HG03439 (cell line): ENCODE results near the gene CPAMD8.
"Not testable (repeated sequence)": the region's sequence is repeated elsewhere in the genome, so short reads cannot be mapped to it uniquely, and the experiment has no call there.

Source experiments
- ATAC-seq: cut with Tn5 transposase; IDR thresholded peaks from one replicate; pipeline ENCODE4 v1.9.1; 2021; ENCODE audit warnings: mild to moderate bottlenecking, moderate library complexity; ENCODE audit not compliant: unreplicated experiment

CPAMD8 gene

GRCh38 chr19:16951529-16951928, 75.1 kb downstream of the CPAMD8 start:
- no peak for ATAC-seq

- ATAC-seq, result no peak
Measured at GRCh38 chr19:16949496-16950023, 77.0 kb downstream of the CPAMD8 start.

- ATAC-seq, result no peak
Measured at GRCh38 chr19:16946951-16947940, 79.4 kb downstream of the CPAMD8 start.

DNA sequence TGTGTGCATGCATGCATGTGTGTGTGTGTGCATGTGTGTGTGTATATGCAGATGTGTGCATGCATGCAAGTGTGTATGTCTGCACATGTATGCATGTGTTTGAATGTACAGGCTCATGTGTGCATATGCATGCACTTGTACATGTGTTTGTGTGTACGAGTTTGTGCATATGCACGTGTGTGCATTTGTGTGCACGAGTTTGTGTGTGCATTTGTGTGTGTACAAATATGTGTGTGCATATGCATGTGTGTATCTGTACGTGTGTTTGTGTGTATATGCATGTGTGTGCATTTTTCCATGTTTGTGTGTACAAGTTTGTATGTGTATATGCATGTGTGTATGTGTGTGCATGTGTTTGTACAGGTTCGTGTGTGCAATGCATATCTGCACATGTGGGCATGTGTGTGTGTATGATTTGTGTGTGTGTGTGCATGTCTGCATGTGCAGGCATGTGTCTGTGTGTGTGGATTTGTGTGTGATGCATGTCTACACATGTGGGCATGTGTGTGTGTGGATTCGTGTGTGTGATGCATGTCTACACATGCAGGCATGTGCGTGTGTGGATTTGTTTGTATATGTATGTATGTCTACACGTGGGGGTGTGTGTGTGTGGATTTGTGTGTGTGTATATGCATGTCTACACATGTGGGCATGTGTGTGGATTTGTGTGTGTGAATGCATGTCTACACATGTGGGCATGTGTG, 80.7 kb downstream of the CPAMD8 start:
- no peak for ATAC-seq

DNA sequence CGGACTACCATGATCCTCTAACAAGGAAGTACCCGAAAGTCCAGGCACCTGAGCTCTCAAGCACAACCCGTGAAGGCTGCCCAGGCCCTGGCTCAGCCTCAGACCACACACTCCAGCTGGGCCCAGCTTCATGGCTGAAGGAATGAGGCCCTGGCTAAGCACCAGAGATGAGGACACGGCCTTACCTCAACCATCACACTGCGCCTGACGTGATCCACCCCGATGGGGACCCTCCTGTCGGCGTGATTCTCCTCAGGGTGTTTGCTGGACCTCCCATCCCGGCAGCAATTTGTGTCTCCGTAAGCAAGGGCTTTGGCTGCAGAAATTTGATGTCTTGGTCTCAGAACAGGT, 81.3 kb downstream of the CPAMD8 start:
- no peak for ATAC-seq

- no peak for ATAC-seq
Measured at GRCh38 chr19:16944626-16945363, 81.8 kb downstream of the CPAMD8 start.

- ATAC-seq, result no peak
Measured at GRCh38 chr19:16943942-16944625, 82.5 kb downstream of the CPAMD8 start.

- not testable (repeated sequence) for ATAC-seq
Measured at GRCh38 chr19:16943090-16943489, 83.5 kb downstream of the CPAMD8 start.

DNA sequence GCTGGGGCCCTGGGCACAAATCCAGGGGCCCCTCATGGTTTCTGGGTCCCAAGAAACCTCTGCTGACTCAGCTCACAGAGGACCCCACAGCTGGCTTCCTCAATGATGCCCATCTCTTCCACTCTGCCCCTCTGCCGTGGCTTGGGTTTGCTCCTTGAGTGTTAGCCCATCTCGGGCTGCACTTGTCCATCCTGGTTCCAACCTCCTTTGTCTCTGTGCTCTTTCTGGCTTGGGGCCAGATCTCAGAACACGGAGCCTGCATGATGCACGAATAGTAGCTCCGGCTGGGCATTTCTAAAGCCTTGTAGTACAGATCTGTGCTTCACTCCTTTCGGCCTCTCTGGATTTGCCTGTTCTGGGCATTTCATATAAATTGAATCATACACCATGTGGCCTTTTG, 84.0 kb downstream of the CPAMD8 start:
- no peak for ATAC-seq

DNA sequence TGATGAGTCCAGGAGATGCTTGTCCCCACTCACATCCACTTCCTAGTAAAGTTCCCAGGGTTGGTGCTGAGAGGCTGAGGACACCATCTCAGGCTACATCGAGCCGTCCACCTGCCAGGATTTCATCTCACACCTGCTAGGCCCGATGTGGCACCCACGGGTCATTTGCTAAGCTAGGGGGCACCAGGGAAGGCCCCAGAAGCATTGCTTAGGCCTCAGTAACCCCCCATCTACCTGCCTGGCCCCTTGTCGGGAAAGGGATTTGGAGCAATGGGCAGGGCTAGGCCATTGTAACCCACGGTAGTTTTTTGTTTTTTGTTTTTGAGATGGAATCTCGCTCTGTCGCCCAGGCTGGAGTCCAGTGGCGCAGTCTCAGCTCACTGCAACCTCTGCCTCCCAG, 86.0 kb downstream of the CPAMD8 start:
- ATAC-seq, result no peak

- ATAC-seq, result not testable (repeated sequence)
Measured at GRCh38 chr19:16940063-16940462, 86.5 kb downstream of the CPAMD8 start.

GRCh38 chr19:16938211-16938610, 88.4 kb downstream of the CPAMD8 start:
- ATAC-seq, result no peak

- not testable (repeated sequence) for ATAC-seq
Measured at GRCh38 chr19:16937796-16938195, 88.8 kb downstream of the CPAMD8 start.

- ATAC-seq, result no peak
Measured at GRCh38 chr19:16936901-16937300, 89.7 kb downstream of the CPAMD8 start.

DNA sequence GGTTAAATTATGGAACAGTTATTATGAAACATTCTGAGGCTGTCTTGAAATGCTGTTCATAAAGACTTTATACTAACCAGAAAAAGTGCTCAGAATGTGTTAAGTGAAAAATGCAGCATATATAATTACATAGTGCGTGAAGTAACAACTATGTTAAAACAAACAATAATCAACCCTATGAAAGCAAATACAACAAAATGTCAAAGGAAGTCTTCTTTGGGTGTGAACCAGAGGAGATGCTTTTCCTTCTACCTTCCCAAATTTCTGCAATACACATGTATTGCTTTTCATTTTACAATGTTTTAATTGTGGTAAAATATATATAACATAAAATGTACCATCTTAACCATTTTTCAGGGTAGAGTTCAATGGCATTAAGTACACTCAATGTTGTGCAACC, 92.1 kb downstream of the CPAMD8 start:
- no peak for ATAC-seq

DNA sequence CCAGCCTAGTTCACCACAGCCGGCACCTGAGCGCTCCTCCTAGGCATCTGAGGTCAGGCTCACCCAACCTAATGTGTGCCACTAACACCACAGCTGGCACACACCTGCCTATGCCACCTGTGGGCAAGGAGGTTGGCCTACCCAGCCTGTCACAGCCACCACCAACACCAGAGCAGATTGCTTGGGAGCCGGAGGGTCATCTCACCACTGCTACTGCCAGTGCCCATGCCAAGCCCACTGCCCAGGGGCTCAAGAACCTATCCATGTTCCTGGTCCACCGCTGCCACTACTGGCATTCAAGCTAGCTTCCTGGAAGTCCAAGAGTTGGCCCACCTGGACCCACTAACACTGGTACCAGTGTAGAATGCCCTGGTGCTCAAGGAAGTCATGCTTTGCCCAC, 95.3 kb downstream of the CPAMD8 start:
- ATAC-seq, result no peak

DNA sequence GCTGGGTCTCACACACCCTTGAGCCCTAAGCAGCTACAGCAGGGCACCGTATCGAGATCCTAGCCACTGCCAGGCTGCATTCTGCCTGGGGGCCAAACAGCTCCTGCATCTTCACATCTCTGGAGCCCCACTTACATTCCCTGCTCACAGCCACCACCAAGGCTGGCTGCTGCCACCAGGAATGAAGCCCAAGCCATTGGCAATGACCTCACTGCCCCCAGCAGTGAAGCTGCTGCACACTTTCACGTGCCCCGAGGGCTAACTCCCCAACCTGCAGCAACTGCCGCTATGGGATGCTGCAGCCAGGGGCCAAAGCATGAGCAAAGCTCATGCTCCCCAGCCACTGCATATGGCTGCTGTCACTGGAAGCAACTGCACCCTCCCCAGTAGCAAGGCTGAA, 95.9 kb downstream of the CPAMD8 start:
- no peak for ATAC-seq

DNA sequence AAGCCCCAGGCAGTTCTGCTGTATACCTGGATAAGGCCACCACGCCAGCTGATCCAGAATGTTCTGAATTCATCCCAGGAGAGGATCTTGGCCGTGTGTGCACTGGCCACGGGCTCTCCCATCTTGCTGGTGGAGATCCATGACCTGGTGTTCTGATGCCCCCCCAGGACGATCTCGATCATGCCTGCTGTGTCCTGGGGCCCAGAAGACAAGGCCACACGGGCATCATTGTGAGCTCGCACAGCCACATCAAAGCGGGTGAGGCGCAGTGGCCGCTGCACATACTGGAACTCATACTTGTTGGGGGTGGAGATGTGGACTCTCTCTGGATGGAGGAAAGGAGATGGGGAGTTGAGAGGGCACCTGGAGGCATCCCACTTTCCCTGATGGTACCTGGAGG, 97.7 kb downstream of the CPAMD8 start:
- ATAC-seq, result no peak

- no peak for ATAC-seq
Measured at GRCh38 chr19:16928351-16928750, 98.3 kb downstream of the CPAMD8 start.

- ATAC-seq, result no peak
Measured at GRCh38 chr19:16927883-16928282, 98.7 kb downstream of the CPAMD8 start.

DNA sequence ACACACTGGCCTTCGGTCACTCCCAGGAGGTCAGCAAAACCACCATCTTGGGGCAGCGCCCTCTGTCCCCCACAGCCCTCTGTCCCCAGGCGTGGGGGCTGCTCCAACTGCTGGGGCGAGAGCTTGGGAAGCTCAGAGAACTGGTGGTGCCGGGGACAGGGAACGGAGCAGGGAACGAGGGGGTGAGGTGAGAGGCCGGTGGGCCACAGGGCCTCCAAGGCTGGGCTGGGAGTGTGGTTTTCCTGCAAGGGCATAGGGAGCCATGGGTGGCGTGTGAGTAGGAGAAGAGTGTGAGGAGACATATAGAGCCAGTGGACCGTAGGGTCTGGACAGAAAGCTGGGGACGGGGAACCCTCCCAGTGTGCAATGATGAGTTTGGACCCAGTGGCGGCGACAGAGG, 103.7 kb downstream of the CPAMD8 start:
- ATAC-seq, result no peak
